K562 (cell line): ENCODE measurements around the gene SYCP1.

ENCODE experiments used
- ARNT ChIP-seq, 2 experiments: fragments of 450-650 bp; IDR thresholded peaks; 2 replicates each; pipeline ENCODE4 v1.6.1; 2016; ENCODE audit warnings: mild to moderate bottlenecking in 1 of 2
- BACH1 ChIP-seq: fragments of 200-800 bp; sonication (Bioruptor generic); IDR thresholded peaks from 2 replicates; pipeline ENCODE4 v1.6.1; 2016; ENCODE audit warnings: missing genetic modification characterization, missing compliant biosample characterization
- CTCF ChIP-seq, 3 experiments: IDR thresholded peaks in 2 of 3; conservative IDR thresholded peaks in 1 of 3; 2 replicates each; pipeline ENCODE4 v1.5.1; 2011 to 2012; ENCODE audit warnings: low read length in 3 of 3, mild to moderate bottlenecking in 3 of 3, control low read depth in 2 of 3, improper control_type of control experiment in 1 of 3, inconsistent platforms in 1 of 3, low read depth in 1 of 3, mixed read lengths in 1 of 3, moderate library complexity in 1 of 3; ENCODE audit not compliant: insufficient read depth in 2 of 3
- KLF1 ChIP-seq: fragments of 450-650 bp; IDR thresholded peaks from 2 replicates; pipeline ENCODE4 v1.6.1; 2016; ENCODE audit warnings: missing genetic modification characterization, missing compliant biosample characterization
- MAX ChIP-seq: sonication (generic); formaldehyde crosslinking; IDR thresholded peaks from 2 replicates; pipeline ENCODE4 v1.9.0; 2022; ENCODE audit warnings: mild to moderate bottlenecking, missing genetic modification reagents
- MXI1 ChIP-seq: IDR thresholded peaks from 2 replicates; pipeline ENCODE4 v1.6.1; 2011; ENCODE audit warnings: low read depth, mild to moderate bottlenecking, improper control_type of control experiment, low read length
- PHF20 ChIP-seq: fragments of 450-650 bp; IDR thresholded peaks from 2 replicates; pipeline ENCODE4 v1.6.1; 2018; ENCODE audit not compliant: partially characterized antibody
- POLR2A ChIP-seq: fragments of 450-650 bp; conservative IDR thresholded peaks from 2 replicates; pipeline ENCODE4 v1.6.1; 2016
- POLR2AphosphoS5 ChIP-seq: IDR thresholded peaks from 2 replicates; pipeline ENCODE4 v1.6.1; 2011; ENCODE audit warnings: mild to moderate bottlenecking, low read depth, low read length, moderate library complexity; ENCODE audit not compliant: control insufficient read depth, insufficient read depth
- TF ChIP-seq, protein P1 (sequence below): fragments of 250-450 bp; sonication (Bioruptor Pico); IDR thresholded peaks from 2 replicates; pipeline ENCODE4 v1.4.0; 2020
- TF ChIP-seq, protein P2 (sequence below): sonication (generic); formaldehyde crosslinking; IDR thresholded peaks from 2 replicates; pipeline ENCODE4 v1.5.0; 2020; ENCODE audit warnings: missing genetic modification reagents

- TF ChIP-seq MAX (CRISPR knock-in tag) (no peak), POLR2AphosphoS5 (no peak), KLF1 (tag) (no peak), POLR2A (no peak), BACH1 (tag) (no peak), MXI1 (no peak), ARNT (IDR thresholded peaks at IDR 0.05) (no peak), PHF20 (no peak), CTCF (IDR thresholded peaks at IDR 0.05 in 2 of 3, conservative IDR thresholded peaks at IDR 0.05 in 1 of 3; ENCODE audit: insufficient read depth in 2 of 3, low read depth in 1 of 3, low read length in 3 of 3) (no peak)
- TF ChIP-seq, protein P1, sequence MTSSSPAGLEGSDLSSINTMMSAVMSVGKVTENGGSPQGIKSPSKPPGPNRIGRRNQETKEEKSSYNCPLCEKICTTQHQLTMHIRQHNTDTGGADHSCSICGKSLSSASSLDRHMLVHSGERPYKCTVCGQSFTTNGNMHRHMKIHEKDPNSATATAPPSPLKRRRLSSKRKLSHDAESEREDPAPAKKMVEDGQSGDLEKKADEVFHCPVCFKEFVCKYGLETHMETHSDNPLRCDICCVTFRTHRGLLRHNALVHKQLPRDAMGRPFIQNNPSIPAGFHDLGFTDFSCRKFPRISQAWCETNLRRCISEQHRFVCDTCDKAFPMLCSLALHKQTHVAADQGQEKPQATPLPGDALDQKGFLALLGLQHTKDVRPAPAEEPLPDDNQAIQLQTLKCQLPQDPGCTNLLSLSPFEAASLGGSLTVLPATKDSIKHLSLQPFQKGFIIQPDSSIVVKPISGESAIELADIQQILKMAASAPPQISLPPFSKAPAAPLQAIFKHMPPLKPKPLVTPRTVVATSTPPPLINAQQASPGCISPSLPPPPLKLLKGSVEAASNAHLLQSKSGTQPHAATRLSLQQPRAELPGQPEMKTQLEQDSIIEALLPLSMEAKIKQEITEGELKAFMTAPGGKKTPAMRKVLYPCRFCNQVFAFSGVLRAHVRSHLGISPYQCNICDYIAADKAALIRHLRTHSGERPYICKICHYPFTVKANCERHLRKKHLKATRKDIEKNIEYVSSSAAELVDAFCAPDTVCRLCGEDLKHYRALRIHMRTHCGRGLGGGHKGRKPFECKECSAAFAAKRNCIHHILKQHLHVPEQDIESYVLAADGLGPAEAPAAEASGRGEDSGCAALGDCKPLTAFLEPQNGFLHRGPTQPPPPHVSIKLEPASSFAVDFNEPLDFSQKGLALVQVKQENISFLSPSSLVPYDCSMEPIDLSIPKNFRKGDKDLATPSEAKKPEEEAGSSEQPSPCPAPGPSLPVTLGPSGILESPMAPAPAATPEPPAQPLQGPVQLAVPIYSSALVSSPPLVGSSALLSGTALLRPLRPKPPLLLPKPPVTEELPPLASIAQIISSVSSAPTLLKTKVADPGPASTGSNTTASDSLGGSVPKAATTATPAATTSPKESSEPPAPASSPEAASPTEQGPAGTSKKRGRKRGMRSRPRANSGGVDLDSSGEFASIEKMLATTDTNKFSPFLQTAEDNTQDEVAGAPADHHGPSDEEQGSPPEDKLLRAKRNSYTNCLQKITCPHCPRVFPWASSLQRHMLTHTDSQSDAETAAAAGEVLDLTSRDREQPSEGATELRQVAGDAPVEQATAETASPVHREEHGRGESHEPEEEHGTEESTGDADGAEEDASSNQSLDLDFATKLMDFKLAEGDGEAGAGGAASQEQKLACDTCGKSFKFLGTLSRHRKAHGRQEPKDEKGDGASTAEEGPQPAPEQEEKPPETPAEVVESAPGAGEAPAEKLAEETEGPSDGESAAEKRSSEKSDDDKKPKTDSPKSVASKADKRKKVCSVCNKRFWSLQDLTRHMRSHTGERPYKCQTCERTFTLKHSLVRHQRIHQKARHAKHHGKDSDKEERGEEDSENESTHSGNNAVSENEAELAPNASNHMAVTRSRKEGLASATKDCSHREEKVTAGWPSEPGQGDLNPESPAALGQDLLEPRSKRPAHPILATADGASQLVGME (CRISPR knock-in tag), result no peak
- TF ChIP-seq, protein P2, sequence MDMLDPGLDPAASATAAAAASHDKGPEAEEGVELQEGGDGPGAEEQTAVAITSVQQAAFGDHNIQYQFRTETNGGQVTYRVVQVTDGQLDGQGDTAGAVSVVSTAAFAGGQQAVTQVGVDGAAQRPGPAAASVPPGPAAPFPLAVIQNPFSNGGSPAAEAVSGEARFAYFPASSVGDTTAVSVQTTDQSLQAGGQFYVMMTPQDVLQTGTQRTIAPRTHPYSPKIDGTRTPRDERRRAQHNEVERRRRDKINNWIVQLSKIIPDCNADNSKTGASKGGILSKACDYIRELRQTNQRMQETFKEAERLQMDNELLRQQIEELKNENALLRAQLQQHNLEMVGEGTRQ (CRISPR knock-in tag), result peak; percentile 37
Observed at GRCh38 chr1:114833421-114833820, 21.2 kb upstream of the SYCP1 start.
